K562 (cell line): ENCODE measurements around the gene ATF4. TPM values are rescaled to one million over a fixed set of nuclear protein-coding genes. Genes with fewer than 3 reads are reported as not detected.

Experiments used
- BRF1 ChIP-seq: IDR thresholded peaks from 3 replicates; pipeline ENCODE4 v1.6.1; 2011; ENCODE audit warnings: borderline replicate concordance, mild to moderate bottlenecking; ENCODE audit not compliant: insufficient read length; ENCODE audit errors: extremely low read depth
- CBFB ChIP-seq: sonication (generic); formaldehyde crosslinking; IDR thresholded peaks from 2 replicates; pipeline ENCODE4 v1.4.0; 2020; ENCODE audit warnings: mild to moderate bottlenecking, missing genetic modification reagents
- CTBP1 ChIP-seq: fragments of 450-650 bp; IDR thresholded peaks from 2 replicates; pipeline ENCODE4 v1.6.1; 2016; ENCODE audit warnings: borderline replicate concordance
- EGR1 ChIP-seq: fragments of 450-650 bp; conservative IDR thresholded peaks from 2 replicates; pipeline ENCODE4 v1.6.1; 2017; ENCODE audit warnings: mild to moderate bottlenecking
- ETV1 ChIP-seq: fragments of 450-650 bp; conservative IDR thresholded peaks from 2 replicates; pipeline ENCODE4 v1.6.1; 2016; ENCODE audit warnings: missing genetic modification characterization, control low read depth, low read depth, missing compliant biosample characterization
- HCFC1 ChIP-seq: IDR thresholded peaks from 2 replicates; pipeline ENCODE4 v1.6.1; 2012; ENCODE audit warnings: low read depth, low read length, improper control_type of control experiment
- HMGN3 ChIP-seq: IDR thresholded peaks from 2 replicates; pipeline ENCODE4 v1.6.1; 2011; ENCODE audit warnings: borderline replicate concordance, low read depth, mild to moderate bottlenecking, mixed read lengths, low read length; ENCODE audit not compliant: insufficient read length; ENCODE audit errors: extremely low read depth
- KLF13 ChIP-seq: fragments of 450-650 bp; IDR thresholded peaks from 2 replicates; pipeline ENCODE4 v1.6.1; 2016; ENCODE audit warnings: missing genetic modification characterization, low read depth, mild to moderate bottlenecking, missing compliant biosample characterization, moderate library complexity, borderline replicate concordance
- LARP7 ChIP-seq: fragments of 450-650 bp; IDR thresholded peaks from 2 replicates; pipeline ENCODE4 v1.6.1; 2016
- MCM7 ChIP-seq, 2 experiments: fragments of 450-650 bp; IDR thresholded peaks; 2 replicates each; pipeline ENCODE4 v1.6.1; 2016 to 2018
- MXI1 ChIP-seq: IDR thresholded peaks from 2 replicates; pipeline ENCODE4 v1.6.1; 2011; ENCODE audit warnings: low read depth, mild to moderate bottlenecking, improper control_type of control experiment, low read length
- NR1H2 ChIP-seq: sonication (generic); formaldehyde crosslinking; IDR thresholded peaks from 2 replicates; pipeline ENCODE4 v1.4.0; 2020; ENCODE audit warnings: mild to moderate bottlenecking, missing genetic modification reagents
- PML ChIP-seq: IDR thresholded peaks from 2 replicates; pipeline ENCODE4 v1.6.1; 2012; ENCODE audit warnings: low read length, inconsistent platforms
- RBBP5 ChIP-seq: fragments of 200-600 bp; sonication (generic); IDR thresholded peaks from 2 replicates; pipeline ENCODE4 v1.6.1; 2012; ENCODE audit warnings: borderline replicate concordance, mild to moderate bottlenecking, low read length, control low read depth, inconsistent platforms; ENCODE audit not compliant: insufficient read depth, poor library complexity, severe bottlenecking
- SAP30 ChIP-seq: fragments of 200-600 bp; sonication (generic); IDR thresholded peaks from 2 replicates; pipeline ENCODE4 v1.6.1; 2012; ENCODE audit warnings: borderline replicate concordance, low read depth, mild to moderate bottlenecking, moderate library complexity, low read length, control low read depth, inconsistent platforms; ENCODE audit not compliant: insufficient read depth, poor library complexity, severe bottlenecking
- SNRNP70 ChIP-seq: fragments of 200-400 bp; formaldehyde crosslinking; optimal IDR thresholded peaks from 2 replicates; pipeline ENCODE3; 2017; ENCODE audit warnings: low read depth, low read length
- TCF7 ChIP-seq: sonication (generic); IDR thresholded peaks from 2 replicates; pipeline ENCODE4 v1.6.1; 2016; ENCODE audit warnings: antibody characterized with exemption, borderline replicate concordance
- YY1 ChIP-seq, 3 experiments: IDR thresholded peaks; 2 replicates each; pipeline ENCODE4 v1.6.1; 2011; ENCODE audit warnings: low read length in 2 of 3, mild to moderate bottlenecking in 2 of 3, moderate library complexity in 2 of 3, borderline replicate concordance in 1 of 3, control low read depth in 1 of 3, low read depth in 1 of 3; ENCODE audit not compliant: insufficient read depth in 3 of 3, insufficient replicate concordance in 2 of 3, control insufficient read depth in 1 of 3, insufficient read length in 1 of 3; ENCODE audit errors: extremely low read depth in 1 of 3
- polyA plus RNA-seq, 8 experiments: library from polyadenylated mRNA; depleted of rRNA in 4 of 8; stranded (reverse) in 5 of 8; unstranded in 3 of 8; fragments of >200 nt; fragmentation: Nextera tagmentation in 2 of 8; fragmentation: Illumina TruSeq in 1 of 8; extraction: Ambion mirVana in 2 of 8; extraction: Trizol in 1 of 8; gene quantifications; 2 replicates each; pipeline versions ENCODE4 v1.2.1 to v1.2.3, GENCODE V29; 2011 to 2014; ENCODE audit warnings: inconsistent platforms in 1 of 8, missing spikeins in 1 of 8
- total RNA-seq, 7 experiments: library from RNA; depleted of rRNA in 6 of 7; stranded (reverse); fragments of >200 nt in 6 of 7; fragmentation: Illumina TruSeq in 2 of 7; extraction: Trizol in 2 of 7; gene quantifications; 2 replicates each; pipeline versions ENCODE4 v1.2.1 to v1.2.3, GENCODE V29; 2011 to 2021; ENCODE audit warnings: low replicate concordance in 1 of 7
- TF ChIP-seq, protein P1 (sequence below), 2 experiments: fragments of 450-650 bp; IDR thresholded peaks; 2 replicates each; pipeline ENCODE4 v1.6.1; 2016
- TF ChIP-seq, protein P2 (sequence below): fragments of 450-650 bp; IDR thresholded peaks from 2 replicates; pipeline ENCODE4 v1.6.1; 2017; ENCODE audit warnings: mild to moderate bottlenecking, moderate library complexity
- TF ChIP-seq, protein P3 (sequence below), 2 experiments: fragments of 450-650 bp; IDR thresholded peaks; 2 replicates each; pipeline ENCODE4 v1.6.1; 2018; ENCODE audit warnings: mild to moderate bottlenecking in 2 of 2, low read depth in 1 of 2; ENCODE audit not compliant: partially characterized antibody in 2 of 2

The ATF4 gene
- total and polyA plus RNA-seq, 9 of the 15 experiments (the other 6 are each of a cell fraction or from before 2014, with no cell fraction given), result 93.1 to 723 (median 355) TPM

DNA sequence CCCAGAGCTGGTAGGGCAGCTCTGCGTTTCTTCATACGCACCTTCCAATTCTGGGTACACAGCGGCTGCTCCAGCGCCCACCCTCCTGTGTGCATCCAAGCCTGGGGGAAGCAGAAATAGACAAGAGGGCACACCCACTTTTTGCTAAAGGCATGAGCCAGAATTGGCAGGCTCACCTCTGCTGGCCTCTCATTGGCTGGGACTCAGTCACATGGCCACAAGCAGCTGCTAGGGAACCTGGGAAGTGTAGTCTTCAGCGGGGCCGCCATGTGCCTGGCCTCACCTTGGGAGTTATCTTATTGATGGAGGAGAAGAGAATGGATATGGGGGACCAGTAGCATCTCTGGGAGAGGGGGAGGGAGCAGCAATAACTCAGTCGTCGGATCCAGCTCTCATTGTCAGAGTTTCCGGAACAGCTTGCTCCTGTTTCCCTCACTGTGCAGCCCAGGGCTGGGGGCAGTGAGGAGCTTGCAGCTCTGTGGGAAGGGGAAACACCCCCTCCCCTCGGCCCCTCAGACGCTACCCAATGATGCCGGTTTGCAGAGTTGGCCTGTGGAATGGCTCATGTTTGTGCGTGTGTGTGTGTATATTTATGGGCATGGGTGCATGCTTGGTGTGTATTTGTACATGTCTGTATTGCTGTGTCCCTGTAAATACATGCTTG, 30.1 kb upstream of the ATF4 start (continued):
- no peak for TF ChIP-seq SNRNP70
- TF ChIP-seq PML, result no peak
- TF ChIP-seq, protein P1, sequence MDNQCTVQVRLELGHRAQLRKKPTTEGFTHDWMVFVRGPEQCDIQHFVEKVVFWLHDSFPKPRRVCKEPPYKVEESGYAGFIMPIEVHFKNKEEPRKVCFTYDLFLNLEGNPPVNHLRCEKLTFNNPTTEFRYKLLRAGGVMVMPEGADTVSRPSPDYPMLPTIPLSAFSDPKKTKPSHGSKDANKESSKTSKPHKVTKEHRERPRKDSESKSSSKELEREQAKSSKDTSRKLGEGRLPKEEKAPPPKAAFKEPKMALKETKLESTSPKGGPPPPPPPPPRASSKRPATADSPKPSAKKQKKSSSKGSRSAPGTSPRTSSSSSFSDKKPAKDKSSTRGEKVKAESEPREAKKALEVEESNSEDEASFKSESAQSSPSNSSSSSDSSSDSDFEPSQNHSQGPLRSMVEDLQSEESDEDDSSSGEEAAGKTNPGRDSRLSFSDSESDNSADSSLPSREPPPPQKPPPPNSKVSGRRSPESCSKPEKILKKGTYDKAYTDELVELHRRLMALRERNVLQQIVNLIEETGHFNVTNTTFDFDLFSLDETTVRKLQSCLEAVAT (IDR thresholded peaks at IDR 0.05), result no peak
- no peak for TF ChIP-seq LARP7
- no peak for TF ChIP-seq HMGN3
- TF ChIP-seq SAP30, result no peak
- TF ChIP-seq CTBP1, result peak; percentile 64; the same call in 1 of the 2 replicates
- peak; percentile 76; the same call in 1 of the 2 replicates for TF ChIP-seq KLF13 (tag)
- no peak for TF ChIP-seq TCF7
- TF ChIP-seq RBBP5, result no peak
- TF ChIP-seq, protein P2, sequence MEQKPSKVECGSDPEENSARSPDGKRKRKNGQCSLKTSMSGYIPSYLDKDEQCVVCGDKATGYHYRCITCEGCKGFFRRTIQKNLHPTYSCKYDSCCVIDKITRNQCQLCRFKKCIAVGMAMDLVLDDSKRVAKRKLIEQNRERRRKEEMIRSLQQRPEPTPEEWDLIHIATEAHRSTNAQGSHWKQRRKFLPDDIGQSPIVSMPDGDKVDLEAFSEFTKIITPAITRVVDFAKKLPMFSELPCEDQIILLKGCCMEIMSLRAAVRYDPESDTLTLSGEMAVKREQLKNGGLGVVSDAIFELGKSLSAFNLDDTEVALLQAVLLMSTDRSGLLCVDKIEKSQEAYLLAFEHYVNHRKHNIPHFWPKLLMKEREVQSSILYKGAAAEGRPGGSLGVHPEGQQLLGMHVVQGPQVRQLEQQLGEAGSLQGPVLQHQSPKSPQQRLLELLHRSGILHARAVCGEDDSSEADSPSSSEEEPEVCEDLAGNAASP, result no peak
- TF ChIP-seq BRF1, result no peak
- no peak for TF ChIP-seq MCM7 (IDR thresholded peaks at IDR 0.05)
- TF ChIP-seq EGR1, result no peak
- peak; percentile 27; the same call in 1 of the 2 replicates for TF ChIP-seq MXI1
- TF ChIP-seq ETV1 (tag), result no peak
- no peak for TF ChIP-seq NR1H2 (CRISPR knock-in tag)
- TF ChIP-seq, protein P3, sequence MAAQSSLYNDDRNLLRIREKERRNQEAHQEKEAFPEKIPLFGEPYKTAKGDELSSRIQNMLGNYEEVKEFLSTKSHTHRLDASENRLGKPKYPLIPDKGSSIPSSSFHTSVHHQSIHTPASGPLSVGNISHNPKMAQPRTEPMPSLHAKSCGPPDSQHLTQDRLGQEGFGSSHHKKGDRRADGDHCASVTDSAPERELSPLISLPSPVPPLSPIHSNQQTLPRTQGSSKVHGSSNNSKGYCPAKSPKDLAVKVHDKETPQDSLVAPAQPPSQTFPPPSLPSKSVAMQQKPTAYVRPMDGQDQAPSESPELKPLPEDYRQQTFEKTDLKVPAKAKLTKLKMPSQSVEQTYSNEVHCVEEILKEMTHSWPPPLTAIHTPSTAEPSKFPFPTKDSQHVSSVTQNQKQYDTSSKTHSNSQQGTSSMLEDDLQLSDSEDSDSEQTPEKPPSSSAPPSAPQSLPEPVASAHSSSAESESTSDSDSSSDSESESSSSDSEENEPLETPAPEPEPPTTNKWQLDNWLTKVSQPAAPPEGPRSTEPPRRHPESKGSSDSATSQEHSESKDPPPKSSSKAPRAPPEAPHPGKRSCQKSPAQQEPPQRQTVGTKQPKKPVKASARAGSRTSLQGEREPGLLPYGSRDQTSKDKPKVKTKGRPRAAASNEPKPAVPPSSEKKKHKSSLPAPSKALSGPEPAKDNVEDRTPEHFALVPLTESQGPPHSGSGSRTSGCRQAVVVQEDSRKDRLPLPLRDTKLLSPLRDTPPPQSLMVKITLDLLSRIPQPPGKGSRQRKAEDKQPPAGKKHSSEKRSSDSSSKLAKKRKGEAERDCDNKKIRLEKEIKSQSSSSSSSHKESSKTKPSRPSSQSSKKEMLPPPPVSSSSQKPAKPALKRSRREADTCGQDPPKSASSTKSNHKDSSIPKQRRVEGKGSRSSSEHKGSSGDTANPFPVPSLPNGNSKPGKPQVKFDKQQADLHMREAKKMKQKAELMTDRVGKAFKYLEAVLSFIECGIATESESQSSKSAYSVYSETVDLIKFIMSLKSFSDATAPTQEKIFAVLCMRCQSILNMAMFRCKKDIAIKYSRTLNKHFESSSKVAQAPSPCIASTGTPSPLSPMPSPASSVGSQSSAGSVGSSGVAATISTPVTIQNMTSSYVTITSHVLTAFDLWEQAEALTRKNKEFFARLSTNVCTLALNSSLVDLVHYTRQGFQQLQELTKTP (IDR thresholded peaks at IDR 0.05; ENCODE audit: low read depth in 1 of 2, partially characterized antibody in 2 of 2), result peak in 1 of 2 experiments; percentile 37
- no peak for TF ChIP-seq CBFB (CRISPR knock-in tag)
- TF ChIP-seq YY1 (IDR thresholded peaks at IDR 0.05; ENCODE audit: borderline replicate concordance in 1 of 3, control insufficient read depth in 1 of 3, extremely low read depth in 1 of 3, insufficient read depth in 3 of 3, insufficient read length in 1 of 3, insufficient replicate concordance in 2 of 3, low read depth in 1 of 3, low read length in 2 of 3), result peak; percentile 67 to 95 (median 92)
- TF ChIP-seq HCFC1, result peak; percentile 92
